ENCODE measurements around the gene CAMK2N1. TPM values are rescaled to one million over a fixed set of nuclear protein-coding genes. Genes with fewer than 3 reads are reported as not detected.

The CAMK2N1 gene
- total and polyA plus RNA-seq, 10 of the 15 experiments (the other 5 are each of a cell fraction or from before 2014, with no cell fraction given) = 0.23 TPM; not detected in 9

GRCh38 chr1:20533635-20534034 lies 47.6 kb upstream of the CAMK2N1 start:
- ChIA-PET RAD21 (ENCODE audit: unreplicated experiment) (no interaction called here), POLR2A (no interaction called here), CTCF (no interaction called here), SMC1A (ENCODE audit: uncharacterized antibody, unreplicated experiment) (no interaction called here)
- no peak for FAIRE-seq
- intact Hi-C loops (cut with micrococcal nuclease; ENCODE audit: unreplicated experiment) = no loop called here
- Histone ChIP-seq H3K27ac (ENCODE audit: control insufficient read depth, insufficient read depth) (no peak overlapping the region), H3K4me1 (ENCODE audit: control insufficient read depth, insufficient read depth, low read length) (no peaks in the 10 kb centered on the region), H3K36me3 (ENCODE audit: control insufficient read depth in 2 of 2, insufficient read depth in 2 of 2, low read length in 1 of 2) (no peaks in the 10 kb centered on the region), H3K79me2 (ENCODE audit: control insufficient read depth, insufficient read depth, low read length) (no peaks in the 10 kb centered on the region), H2AFZ (ENCODE audit: control insufficient read depth, low read depth, low read length) (no peak overlapping the region), H3K9ac (ENCODE audit: control insufficient read depth, insufficient read depth, low read length) (no peak overlapping the region), H3K9me3 (replicated peaks; ENCODE audit: control insufficient read depth, insufficient read depth, low read length) (no peaks in the 10 kb centered on the region), H3K27me3 (replicated peaks in 1 of 2; ENCODE audit: control insufficient read depth in 2 of 2, insufficient read depth in 2 of 2, low read length in 1 of 2) (peaks cover 0 to 2% of the 10 kb centered on the region in 2 experiments; a peak in 2 of 4 replicates), H3K4me3 (no peak overlapping the region), H3K4me2 (ENCODE audit: control insufficient read depth, insufficient read depth) (no peak overlapping the region), H4K20me1 (ENCODE audit: control insufficient read depth, insufficient read depth) (no peaks in the 10 kb centered on the region)
- DNase-seq (ENCODE audit: low read depth, low spot score) = no peak
- TF ChIP-seq IRF3 (IDR thresholded peaks at IDR 0.05) (no peak), RB1 (IDR thresholded peaks at IDR 0.05; ENCODE audit: borderline replicate concordance) (no peak), ZZZ3 (IDR thresholded peaks at IDR 0.05; ENCODE audit: control insufficient read depth, insufficient read length, low read depth) (no peak), RAD51 (IDR thresholded peaks at IDR 0.05) (no peak), TBL1XR1 (IDR thresholded peaks at IDR 0.05; ENCODE audit: low read depth, low read length) (no peak), MAX (IDR thresholded peaks at IDR 0.05; ENCODE audit: low read depth, low read length) (no peak)
- TF ChIP-seq, protein P1, sequence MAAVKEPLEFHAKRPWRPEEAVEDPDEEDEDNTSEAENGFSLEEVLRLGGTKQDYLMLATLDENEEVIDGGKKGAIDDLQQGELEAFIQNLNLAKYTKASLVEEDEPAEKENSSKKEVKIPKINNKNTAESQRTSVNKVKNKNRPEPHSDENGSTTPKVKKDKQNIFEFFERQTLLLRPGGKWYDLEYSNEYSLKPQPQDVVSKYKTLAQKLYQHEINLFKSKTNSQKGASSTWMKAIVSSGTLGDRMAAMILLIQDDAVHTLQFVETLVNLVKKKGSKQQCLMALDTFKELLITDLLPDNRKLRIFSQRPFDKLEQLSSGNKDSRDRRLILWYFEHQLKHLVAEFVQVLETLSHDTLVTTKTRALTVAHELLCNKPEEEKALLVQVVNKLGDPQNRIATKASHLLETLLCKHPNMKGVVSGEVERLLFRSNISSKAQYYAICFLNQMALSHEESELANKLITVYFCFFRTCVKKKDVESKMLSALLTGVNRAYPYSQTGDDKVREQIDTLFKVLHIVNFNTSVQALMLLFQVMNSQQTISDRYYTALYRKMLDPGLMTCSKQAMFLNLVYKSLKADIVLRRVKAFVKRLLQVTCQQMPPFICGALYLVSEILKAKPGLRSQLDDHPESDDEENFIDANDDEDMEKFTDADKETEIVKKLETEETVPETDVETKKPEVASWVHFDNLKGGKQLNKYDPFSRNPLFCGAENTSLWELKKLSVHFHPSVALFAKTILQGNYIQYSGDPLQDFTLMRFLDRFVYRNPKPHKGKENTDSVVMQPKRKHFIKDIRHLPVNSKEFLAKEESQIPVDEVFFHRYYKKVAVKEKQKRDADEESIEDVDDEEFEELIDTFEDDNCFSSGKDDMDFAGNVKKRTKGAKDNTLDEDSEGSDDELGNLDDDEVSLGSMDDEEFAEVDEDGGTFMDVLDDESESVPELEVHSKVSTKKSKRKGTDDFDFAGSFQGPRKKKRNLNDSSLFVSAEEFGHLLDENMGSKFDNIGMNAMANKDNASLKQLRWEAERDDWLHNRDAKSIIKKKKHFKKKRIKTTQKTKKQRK (IDR thresholded peaks at IDR 0.05; ENCODE audit: low read depth, low read length) = no peak
- 48% methylated on average over 4 of the region's 4 CpGs for WGBS (ENCODE audit: insufficient coverage, insufficient replicate concordance, low lambda C conversion rate, missing lambda C conversion rate)
- BruUV-seq (replicated peaks) = no TSS peak
- no peak for ATAC-seq
- in situ Hi-C loops (cut with MboI) = no loop called here
